HG03139 (cell line): Measurements from ENCODE around the gene OSER1.
A peak's percentile ranks its signal among the peaks of the same experiment; 100 is the strongest.
"Not testable (repeated sequence)": the region's sequence is repeated elsewhere in the genome, so short reads cannot be mapped to it uniquely, and the experiment has no call there.

Experiments used
- ATAC-seq: cut with Tn5 transposase; IDR thresholded peaks from one replicate; pipeline ENCODE4 v1.9.1; 2021; ENCODE audit not compliant: unreplicated experiment

OSER1 gene

DNA sequence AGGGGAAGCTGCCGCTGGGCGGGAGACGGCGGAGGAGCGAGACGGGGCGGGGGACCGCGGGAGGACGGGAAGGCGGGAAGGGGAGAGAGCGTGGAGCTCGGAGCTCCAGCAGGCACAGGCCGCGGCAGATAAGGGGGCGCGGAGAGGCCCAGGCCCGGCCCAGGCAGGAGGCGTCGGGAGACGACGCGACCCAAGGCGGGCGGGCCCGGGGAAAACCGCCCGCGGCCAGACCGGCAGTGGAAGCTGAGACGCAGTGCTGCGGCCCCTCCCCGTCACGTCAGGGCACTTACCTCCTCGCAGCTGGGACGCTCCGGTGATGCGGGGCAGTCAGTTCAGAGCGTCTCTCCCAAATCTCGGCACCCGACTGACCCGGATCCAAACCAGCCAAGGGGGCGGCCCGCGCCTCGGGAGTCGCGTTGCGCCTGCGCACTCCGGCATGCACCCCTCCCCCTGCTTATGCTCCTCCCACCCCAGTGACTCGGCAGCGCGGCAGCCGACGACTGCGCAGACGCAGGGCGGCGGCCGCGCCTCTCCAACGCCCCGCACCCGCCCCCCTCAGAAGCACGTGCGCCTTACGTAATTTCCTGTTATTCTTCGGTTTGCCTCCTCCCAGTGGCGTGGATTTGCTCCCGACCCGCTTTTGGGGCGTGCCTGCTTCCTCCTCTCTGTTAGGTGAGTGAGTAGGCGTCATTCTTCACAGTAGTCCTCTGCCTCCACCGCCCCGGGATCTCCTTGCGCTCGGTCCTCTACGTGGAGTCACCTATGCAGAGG is at the start of gene OSER1:
Gene OSER1, minus strand, starts transcription at position 366 of the 771 bp plus-strand sequence. CDS start 3,814 bp downstream, outside the sequence.
- peak; percentile 78 for ATAC-seq

- no peak for ATAC-seq
Observed at GRCh38 chr20:44258226-44258890, 47.8 kb upstream of the OSER1 start.

GRCh38 chr20:44256961-44257360 is 46.4 kb upstream of the OSER1 start:
- ATAC-seq, result no peak

DNA sequence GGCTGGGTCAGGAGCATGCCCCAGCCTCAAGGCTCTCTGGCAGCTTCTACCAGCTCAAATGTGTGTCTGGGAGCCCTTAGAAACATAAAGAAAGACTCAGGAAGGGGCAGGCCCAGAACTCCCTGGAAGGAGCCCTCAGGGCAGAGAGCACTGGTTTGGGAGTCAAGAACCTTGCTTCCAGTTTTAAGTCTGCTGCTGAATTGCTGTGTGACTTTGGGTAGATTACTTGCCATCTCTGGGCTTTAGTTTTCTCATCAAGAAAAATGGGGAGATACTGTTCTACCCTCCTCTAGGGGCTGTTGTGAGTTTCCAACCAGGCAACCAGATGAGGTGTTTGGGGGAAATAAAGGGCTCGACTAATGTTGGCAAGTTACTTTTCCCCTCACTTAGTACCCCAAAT is 45.4 kb upstream of the OSER1 start:
- ATAC-seq, result no peak

DNA sequence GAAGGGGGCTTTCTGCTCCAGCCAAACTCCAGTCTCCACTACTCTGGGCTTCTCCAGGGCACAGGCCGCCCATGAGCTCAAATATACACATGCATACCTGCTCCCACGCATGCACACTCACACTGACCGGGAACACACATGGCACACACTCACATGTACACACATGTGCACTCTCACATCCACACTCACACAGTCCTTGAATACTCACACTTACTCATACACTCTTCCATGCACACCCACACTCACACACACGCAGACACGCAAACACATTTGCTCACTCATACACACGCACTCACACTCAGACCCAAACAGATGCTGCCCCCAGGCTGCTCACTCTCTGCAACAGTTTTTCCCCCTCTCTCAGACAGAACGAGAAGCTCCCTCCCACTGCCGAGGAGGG is 43.5 kb upstream of the OSER1 start:
- ATAC-seq, result no peak

DNA sequence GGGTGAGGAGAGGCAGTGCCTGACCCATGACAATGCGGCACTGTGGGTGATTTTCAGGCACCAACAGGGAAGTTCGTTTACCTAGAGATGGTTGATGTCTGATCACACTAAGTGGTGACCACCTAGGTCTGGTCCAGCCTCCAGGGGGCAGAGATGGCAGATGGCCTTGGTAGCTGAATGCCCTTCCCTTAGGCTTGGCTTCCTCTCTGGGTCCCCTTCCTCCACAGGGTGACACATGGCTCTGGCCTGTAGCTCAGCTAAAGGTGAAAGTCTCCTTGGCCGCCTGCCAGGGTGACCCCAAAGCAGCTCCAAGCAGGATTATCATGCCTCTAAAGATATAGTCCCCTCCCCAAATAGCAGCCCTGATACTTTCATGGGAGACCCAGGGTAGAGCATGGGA is 43.0 kb upstream of the OSER1 start:
- no peak for ATAC-seq

DNA sequence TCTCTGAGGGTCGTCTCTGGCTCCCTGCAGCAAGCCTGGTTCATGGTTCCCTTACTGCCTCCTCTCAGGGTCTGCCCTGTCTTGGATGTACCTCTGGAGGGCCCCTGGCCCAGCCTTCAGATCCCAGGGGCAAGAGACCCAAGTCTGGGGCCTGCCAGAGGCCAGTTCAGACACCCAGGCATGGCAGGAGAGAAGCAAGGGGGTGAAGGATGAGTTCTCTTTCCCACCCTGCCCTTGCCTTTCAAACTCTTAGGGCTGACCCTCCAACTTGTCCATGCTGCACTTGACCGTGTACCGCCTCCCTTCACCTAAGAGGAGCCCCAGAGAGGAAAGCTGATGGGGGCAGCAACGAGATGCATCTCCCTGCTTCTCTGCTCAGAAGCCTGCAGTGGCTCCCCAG is 40.7 kb upstream of the OSER1 start:
- no peak for ATAC-seq

- ATAC-seq, result no peak
Observed at GRCh38 chr20:44248410-44248759, 37.8 kb upstream of the OSER1 start.

DNA sequence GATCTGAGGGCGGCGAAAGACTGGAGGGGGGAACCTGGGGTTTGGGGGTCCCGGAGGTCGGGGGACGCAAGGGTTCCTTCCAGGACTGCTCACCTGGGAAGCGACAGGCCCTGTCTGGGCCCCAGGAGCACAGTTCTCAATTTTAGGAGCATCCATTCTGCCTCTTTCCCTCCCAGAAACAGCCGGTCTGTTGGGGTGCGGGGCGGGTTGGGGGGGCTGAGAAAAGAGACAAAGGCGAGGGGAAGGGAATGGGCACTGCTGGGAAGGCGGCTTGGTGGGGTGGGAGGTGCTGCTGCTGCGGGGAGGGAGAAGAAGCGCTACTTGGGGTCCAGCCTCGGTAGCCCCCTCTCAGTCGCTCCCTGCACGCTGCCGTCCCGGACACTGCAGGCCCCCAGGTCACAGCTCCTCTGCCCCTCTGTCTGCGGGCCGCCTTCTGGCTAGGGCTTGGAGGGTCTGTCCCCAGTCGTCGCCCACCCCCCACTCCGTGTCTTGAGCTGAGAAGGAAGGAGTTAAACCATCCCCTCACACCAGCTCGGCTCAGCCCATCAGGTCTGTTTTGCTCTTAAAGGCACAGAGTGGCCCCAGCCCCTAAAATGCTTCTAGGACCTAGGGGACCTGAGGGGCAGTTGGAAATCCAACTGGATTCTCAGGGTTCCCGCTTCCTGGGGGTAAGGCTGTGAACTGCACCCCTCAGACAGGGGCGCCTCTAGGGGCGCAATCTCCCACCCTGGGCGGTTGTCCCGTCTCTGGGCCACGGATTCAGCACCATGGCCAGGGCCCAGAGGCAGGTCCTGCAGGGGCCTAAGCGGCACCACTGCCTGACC is 37.2 kb upstream of the OSER1 start:
- ATAC-seq, result no peak

- no peak for ATAC-seq
Observed at GRCh38 chr20:44247131-44247571, 36.6 kb upstream of the OSER1 start, which contains the start of gene GDAP1L1. Gene GDAP1L1, plus strand, starts transcription at chr20:44247308. Its CDS starts 27 bp downstream, at chr20:44247335.

DNA sequence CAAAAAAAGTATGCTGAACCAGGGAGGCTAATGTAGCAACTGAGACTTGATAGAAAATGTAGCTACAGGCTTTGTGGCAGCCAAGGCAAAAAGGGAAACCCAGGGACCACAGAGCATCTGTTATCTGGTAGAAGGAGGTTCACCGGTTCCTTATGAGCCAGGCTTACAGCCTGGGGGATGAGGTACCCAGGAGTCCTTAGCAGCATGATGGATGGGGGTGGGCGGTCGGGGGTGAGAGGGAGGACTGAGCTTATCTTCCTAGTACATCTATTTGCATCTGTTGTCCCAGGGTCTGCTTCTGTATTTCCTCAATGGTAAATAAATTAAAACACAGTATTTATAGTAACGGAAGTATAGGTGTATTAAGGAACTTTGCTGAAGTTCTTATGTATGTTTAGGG is 35.4 kb upstream of the OSER1 start:
- ATAC-seq, result no peak

- no peak for ATAC-seq
Observed at GRCh38 chr20:44241796-44242195, 31.2 kb upstream of the OSER1 start.

DNA sequence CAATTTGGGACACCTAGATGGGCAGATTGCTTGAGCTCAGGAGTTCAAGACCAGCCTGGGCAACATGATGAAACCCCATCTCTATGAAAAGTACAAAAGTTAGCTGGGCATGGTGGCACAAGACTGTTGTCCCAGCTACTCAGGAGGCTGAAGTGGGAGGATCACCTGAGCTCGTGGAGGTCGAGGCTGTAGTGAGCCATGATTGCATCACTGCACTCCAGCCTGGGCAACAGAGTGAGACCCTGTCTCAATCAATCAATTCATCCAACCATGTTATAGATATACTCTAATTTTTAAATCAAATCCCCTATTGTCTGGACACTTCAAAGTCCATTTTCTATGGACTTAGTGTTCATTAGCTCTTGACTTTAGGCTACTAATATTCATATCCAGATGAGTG is 26.3 kb upstream of the OSER1 start:
- ATAC-seq, result not testable (repeated sequence)

DNA sequence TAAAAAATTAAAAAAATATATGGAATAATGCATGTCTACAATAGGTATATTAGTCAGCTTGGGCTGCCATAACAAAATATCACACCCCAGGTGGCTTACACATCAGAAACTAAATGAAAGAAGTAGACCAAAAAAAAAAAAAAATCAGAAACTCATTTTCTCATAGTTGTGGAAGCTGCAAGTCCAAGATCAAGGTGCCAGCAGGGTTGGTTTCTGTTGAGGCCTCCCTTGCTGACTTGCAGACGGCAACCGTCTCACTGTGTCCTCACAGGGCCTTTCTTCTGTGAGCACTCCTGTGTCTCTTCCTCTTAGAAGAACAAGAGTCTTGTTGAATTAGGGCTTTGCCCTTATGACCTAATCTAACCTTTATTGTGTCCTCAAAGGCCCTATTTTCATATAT is 25.1 kb upstream of the OSER1 start:
- ATAC-seq, result no peak

- no peak for ATAC-seq
Observed at GRCh38 chr20:44234566-44235317, 24.2 kb upstream of the OSER1 start.

DNA sequence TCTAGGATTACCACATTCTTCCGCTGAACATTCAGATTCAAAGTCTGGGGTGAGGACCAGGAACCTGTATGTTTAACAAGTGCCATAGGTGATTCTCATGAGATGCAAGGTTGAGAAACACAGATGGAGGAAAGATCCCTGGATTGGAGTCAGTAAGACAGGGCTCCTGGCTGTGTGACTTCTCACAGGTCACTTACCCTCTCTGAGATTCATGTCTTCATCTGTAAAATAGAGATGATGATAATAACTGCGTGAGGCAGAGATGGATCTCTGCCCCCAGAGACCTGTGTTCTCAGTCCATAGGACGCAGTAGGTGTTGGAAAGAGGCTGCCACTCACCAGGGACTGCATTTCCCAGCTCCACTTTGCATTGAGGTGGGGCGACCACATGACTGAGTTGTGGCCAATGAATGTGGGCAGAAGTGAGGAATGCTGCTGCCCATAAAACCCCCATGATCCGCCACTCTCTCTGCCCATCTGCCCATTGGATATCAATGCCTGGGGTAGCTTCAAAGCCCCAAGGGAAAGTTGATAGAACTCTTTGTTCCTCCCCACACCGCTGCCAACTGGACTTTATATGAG is 23.0 kb upstream of the OSER1 start:
- no peak for ATAC-seq

- ATAC-seq, result not testable (repeated sequence)
Observed at GRCh38 chr20:44232469-44232856, 21.9 kb upstream of the OSER1 start.

DNA sequence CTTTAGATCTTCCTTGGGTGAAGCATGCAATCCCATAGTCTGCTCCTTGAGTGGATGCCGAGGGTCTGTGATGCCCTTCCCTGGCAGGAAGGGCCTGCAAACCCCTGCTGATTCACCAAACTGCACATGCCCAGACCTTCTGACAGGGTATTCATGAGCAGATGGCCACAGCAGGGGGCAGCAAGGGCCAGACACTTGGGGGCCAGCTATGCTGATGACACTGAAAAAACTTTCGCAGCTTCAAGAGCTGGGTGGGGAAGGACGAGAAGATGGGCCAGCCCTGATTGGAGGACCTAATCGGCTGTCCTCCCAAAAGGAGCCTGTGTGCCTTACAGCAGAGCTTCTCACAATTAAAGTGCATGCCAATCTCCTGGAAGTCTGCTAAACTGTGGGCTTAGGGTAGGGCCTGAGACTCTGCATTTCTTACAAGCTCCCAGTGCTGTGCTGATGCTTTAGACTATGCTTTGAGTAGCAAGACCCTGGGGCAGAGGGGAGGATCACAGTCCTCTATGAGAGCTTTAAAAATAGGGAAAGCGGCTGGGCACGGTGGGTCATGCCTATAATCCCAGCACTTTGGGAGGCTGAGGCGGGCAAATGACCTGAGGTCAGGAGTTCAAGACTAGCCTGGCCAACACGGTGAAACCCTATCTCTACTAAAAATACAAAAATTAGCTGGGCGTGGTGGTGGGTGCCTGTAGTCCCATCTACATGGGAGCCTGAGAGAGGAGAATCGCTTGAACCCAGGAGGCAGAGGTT is 21.3 kb upstream of the OSER1 start:
- ATAC-seq, result no peak

DNA sequence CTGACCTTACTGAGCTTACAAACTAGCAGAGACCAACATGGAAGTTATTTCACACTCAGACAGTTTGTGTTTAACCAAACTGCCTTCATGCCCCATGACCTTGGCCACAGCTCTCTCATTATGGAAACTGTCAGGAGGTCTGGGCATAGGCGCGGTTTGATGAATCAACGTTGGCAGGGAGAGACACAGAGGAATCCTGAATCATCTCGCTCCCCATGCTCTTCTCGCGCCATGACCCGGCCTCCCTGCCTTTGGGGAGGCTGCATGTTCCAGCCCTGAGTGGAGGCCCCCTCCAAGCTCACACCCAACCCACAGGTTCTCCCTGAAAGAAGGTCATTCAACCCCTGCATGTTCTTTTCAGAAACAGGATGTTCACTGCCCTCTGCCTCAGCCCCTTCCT is 20.6 kb upstream of the OSER1 start:
- no peak for ATAC-seq
